Large intestine (tissue), 3 donors: ENCODE data around the gene HSPB7. TPM values are rescaled to one million over a fixed set of nuclear protein-coding genes. Genes with fewer than 3 reads are reported as not detected.

ENCODE experiments used
- DNase-seq, 2 donors: peaks; one replicate each; pipeline versions ENCODE4 v3.0.0 to v3.0.0-alpha.2; 2013
- H3K27ac ChIP-seq: one replicate; pipeline ENCODE4 v1.5.1; 2013; ENCODE audit warnings: low read length
- H3K27me3 ChIP-seq: 2 replicates; pipeline ENCODE4 v1.6.1; 2013; ENCODE audit warnings: low read length; ENCODE audit not compliant: control insufficient read depth, insufficient read depth
- H3K36me3 ChIP-seq: 2 replicates; pipeline ENCODE4 v1.6.1; 2013; ENCODE audit warnings: low read length; ENCODE audit not compliant: control insufficient read depth, insufficient read depth
- H3K4me1 ChIP-seq: one replicate; pipeline ENCODE4 v1.6.1; 2013; ENCODE audit warnings: low read length; ENCODE audit not compliant: control insufficient read depth, insufficient read depth
- H3K4me3 ChIP-seq: one replicate; pipeline ENCODE4 v1.5.1; 2013; ENCODE audit warnings: low read length
- H3K9me3 ChIP-seq: one replicate; pipeline ENCODE4 v1.6.1; 2013; ENCODE audit warnings: mild to moderate bottlenecking, low read depth, low read length, moderate library complexity; ENCODE audit not compliant: control insufficient read depth
- WGBS: methylation state at CpG from one replicate; pipeline ENCODE4 v1.1.5; 2013; ENCODE audit warnings: low lambda C conversion rate; ENCODE audit not compliant: insufficient coverage; 5-methylcytosine and 5-hydroxymethylcytosine counted together
- polyA plus RNA-seq: library from polyadenylated mRNA; unstranded; fragments of 120-200 nt; gene quantifications from one replicate; pipeline ENCODE4 v1.2.1, GENCODE V29; 2013

The HSPB7 gene
- polyA plus RNA-seq, 1 donor: 13.2 TPM

GRCh38 chr1:15965228-15965767, 52.5 kb downstream of the HSPB7 start:
- no peaks in the 10 kb centered on the region for H3K27me3 ChIP-seq
- H3K4me1 ChIP-seq: no peaks in the 10 kb centered on the region
- no peak overlapping the region for H3K27ac ChIP-seq
- no peak for DNase-seq
- peaks cover 3% of the 10 kb centered on the region for H3K9me3 ChIP-seq
- peaks cover 24% of the 10 kb centered on the region for H3K36me3 ChIP-seq
- H3K4me3 ChIP-seq: no peak overlapping the region
- WGBS: 100% methylated on average over 3 of the region's 7 CpGs

Other genes with a start within 250 kb of the HSPB7 start
- gene UQCRHL, start 210.4 kb downstream of the HSPB7 start, polyA plus RNA-seq: 4.1 TPM
- gene SPEN, start 170.3 kb downstream of the HSPB7 start, polyA plus RNA-seq: 47.8 TPM
- gene ZBTB17, start 41.9 kb downstream of the HSPB7 start, polyA plus RNA-seq: 22.8 TPM
- gene SRARP, start 13.8 kb downstream of the HSPB7 start, polyA plus RNA-seq: not detected
- 0.18 TPM for gene CLCNKA, start 4.0 kb upstream of the HSPB7 start, polyA plus RNA-seq
- gene CLCNKB, start 25.7 kb upstream of the HSPB7 start, polyA plus RNA-seq: 0.42 TPM
- 1.1 TPM for gene FAM131C, start 55.6 kb upstream of the HSPB7 start, polyA plus RNA-seq
- 18.5 TPM for gene EPHA2, start 138.0 kb upstream of the HSPB7 start, polyA plus RNA-seq
- 12.2 TPM for gene ARHGEF19, start 194.6 kb upstream of the HSPB7 start, polyA plus RNA-seq
- gene CPLANE2, start 219.1 kb upstream of the HSPB7 start, polyA plus RNA-seq: 6.2 TPM